GM13977 (cell line): ENCODE results near the gene KDM4C.

ENCODE experiments used
- DNase-seq: peaks from one replicate; pipeline ENCODE4 v3.0.0; 2012; ENCODE audit warnings: low spot score
- CTCF ChIP-seq: IDR thresholded peaks from 2 replicates; pipeline ENCODE4 v1.5.1; 2012; ENCODE audit warnings: mild to moderate bottlenecking, control low read depth; ENCODE audit not compliant: insufficient read depth; ENCODE audit errors: extremely low read depth, missing control alignments
- in situ Hi-C: fragments of 300-500 bp; cut with MboI; formaldehyde crosslinking; loops from one replicate; pipeline ENCODE4 v1.12.0; 2022; ENCODE audit warnings: low sequenced_read_pairs, low pct_unique_long_range_greater_than_20kb, mixed read lengths, inconsistent platforms; ENCODE audit not compliant: unreplicated experiment

Gene KDM4C

DNA sequence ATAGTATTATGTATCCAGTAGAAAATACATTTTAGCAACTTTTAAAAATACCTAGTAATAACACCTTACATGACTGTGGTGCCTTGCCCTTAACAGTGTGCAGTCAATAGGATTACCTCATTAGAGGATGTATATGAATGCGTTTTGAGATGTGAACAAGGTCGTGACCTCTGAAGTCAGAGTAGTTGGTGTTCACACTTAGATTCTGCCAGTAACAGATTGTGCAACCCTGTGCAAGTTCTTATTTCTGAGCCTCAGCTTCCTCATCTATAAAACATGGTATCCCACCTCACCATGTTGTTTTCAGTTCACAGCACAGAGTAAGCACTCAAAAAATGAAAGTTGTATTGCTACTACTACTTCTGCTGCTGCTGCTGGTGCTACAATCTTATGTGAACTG, 347.3 kb downstream of the KDM4C start:
- TF ChIP-seq CTCF, result no peak
- no peak for DNase-seq
- in situ Hi-C loops, result no loop called here

- DNase-seq, result no peak
- in situ Hi-C loops, result no loop called here
- TF ChIP-seq CTCF, result no peak
Observed at GRCh38 chr9:7108936-7109335, 351.2 kb downstream of the KDM4C start.

DNA sequence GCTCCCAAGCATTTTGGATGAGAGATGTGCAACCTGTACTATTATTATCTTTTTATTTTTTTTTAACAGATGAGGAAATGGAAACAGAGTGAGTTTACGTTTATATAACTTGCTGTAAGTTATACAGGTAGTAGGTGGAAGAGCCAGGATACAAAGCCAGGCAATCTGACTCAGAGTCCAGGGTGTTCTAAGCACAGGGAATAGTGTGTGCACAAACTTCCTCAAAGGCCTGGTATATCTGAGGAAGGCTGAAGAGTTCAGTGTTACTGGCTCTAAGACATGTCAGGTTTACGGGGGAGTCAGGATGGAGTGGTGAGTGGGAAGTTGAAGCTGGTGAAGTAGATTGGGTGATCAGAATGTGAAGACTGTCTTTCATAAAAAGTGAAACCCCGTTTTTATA, 353.6 kb downstream of the KDM4C start:
- no peak for TF ChIP-seq CTCF
- in situ Hi-C loops, result no loop called here
- no peak for DNase-seq

- TF ChIP-seq CTCF, result no peak
- in situ Hi-C loops, result no loop called here
- DNase-seq, result no peak
Observed at GRCh38 chr9:7115606-7116005, 357.8 kb downstream of the KDM4C start.

GRCh38 chr9:7117676-7118561, 360.1 kb downstream of the KDM4C start:
- in situ Hi-C loops, result no loop called here
- DNase-seq, result peak; percentile 28
- no peak for TF ChIP-seq CTCF

DNA sequence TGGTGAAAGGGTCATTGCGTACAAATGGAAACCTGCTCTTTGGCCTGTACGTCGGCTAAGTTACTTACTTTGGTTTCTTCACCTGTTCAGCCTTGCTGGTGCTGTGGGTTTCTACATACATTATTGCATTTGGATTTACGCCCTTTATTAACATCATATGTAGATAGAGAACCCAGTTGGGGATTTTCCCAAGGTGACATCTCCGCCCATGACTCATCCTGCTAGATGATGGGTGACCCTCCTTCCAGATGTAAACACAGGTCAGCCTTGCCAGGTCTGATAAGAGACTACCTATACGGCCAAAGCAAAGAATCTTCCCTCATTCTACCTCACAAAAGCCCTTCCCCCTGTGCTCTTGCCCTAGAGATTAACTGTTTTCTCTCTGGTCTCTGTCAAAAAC, 360.9 kb downstream of the KDM4C start:
- in situ Hi-C loops, result no loop called here
- TF ChIP-seq CTCF, result no peak
- no peak for DNase-seq
